NCI-H1930 (cell line): ENCODE results near the gene MAP10.

ENCODE experiments used
- DNase-seq, 2 experiments: peaks; one replicate each; lab custom pipeline; 2025; lab: John Stamatoyannopoulos, UW

The MAP10 gene

DNA sequence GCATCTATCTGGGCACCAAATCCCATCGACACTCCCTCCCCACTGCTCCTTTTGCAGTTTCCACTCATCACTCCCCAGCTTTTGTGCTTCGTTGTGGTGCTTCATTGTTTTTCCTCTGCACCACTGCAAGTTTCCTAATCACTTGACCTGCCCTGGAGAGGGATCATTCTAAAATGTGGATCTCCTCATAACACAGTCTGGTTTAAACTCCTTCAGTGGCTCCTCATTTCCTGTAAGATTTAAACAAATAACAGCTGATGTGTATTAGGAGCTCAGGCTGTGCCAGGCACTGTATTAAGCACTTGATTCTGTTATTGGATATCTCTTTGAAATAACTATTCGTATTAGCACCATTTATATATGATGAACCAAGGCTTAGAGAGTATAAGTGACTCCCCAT lies 51.3 kb downstream of the MAP10 start:
- no peak for DNase-seq
